Stimulated activated CD8-positive, alpha-beta memory T cell treated with anti-CD3 and anti-CD28 coated beads, Interleukin-15, amount 100 ng/mL, for 4 hours (primary cell): Measurements from ENCODE around the gene RGS8.
"Not testable (repeated sequence)": the region's sequence is repeated elsewhere in the genome, so short reads cannot be mapped to it uniquely, and the experiment has no call there.

Source experiments
- DNase-seq, 2 donors: peaks; one replicate each; pipeline ENCODE4 v3.0.0-alpha.2; 2020; ENCODE audit warnings: low read depth in 2 of 2

Gene RGS8

GRCh38 chr1:182702826-182703524 is 18.6 kb upstream of the RGS8 start:
- no peak for DNase-seq

GRCh38 chr1:182700351-182700709 is 15.9 kb upstream of the RGS8 start:
- DNase-seq: no peak

- DNase-seq: no peak
Measured at GRCh38 chr1:182699393-182700350, 15.3 kb upstream of the RGS8 start.

- DNase-seq: no peak
Measured at GRCh38 chr1:182698971-182699370, 14.6 kb upstream of the RGS8 start.

- DNase-seq: not testable (repeated sequence)
Measured at GRCh38 chr1:182693139-182693538, 8.8 kb upstream of the RGS8 start.

GRCh38 chr1:182690886-182691443 is 6.6 kb upstream of the RGS8 start:
- no peak for DNase-seq

- DNase-seq: no peak
Measured at GRCh38 chr1:182688436-182689205, 4.2 kb upstream of the RGS8 start.

- DNase-seq: no peak
Measured at GRCh38 chr1:182687361-182687760, 3.0 kb upstream of the RGS8 start.

GRCh38 chr1:182686446-182686845 is 2.1 kb upstream of the RGS8 start:
- DNase-seq: no peak

- no peak for DNase-seq
Measured at GRCh38 chr1:182685215-182685614, 828 bp upstream of the RGS8 start.

GRCh38 chr1:182682898-182683501 is 1.4 kb downstream of the RGS8 start:
- no peak for DNase-seq

- DNase-seq: no peak
Measured at GRCh38 chr1:182682406-182682805, 2.0 kb downstream of the RGS8 start.

GRCh38 chr1:182681568-182681912 is 2.8 kb downstream of the RGS8 start:
- DNase-seq: no peak

GRCh38 chr1:182680901-182681567 is 3.4 kb downstream of the RGS8 start:
- DNase-seq: no peak

- DNase-seq: no peak
Measured at GRCh38 chr1:182680408-182680807, 4.0 kb downstream of the RGS8 start.

- no peak for DNase-seq
Measured at GRCh38 chr1:182679684-182680083, 4.7 kb downstream of the RGS8 start.

GRCh38 chr1:182677397-182678098 is 6.8 kb downstream of the RGS8 start:
- no peak for DNase-seq

- DNase-seq: no peak
Measured at GRCh38 chr1:182676274-182676673, 8.1 kb downstream of the RGS8 start.

- no peak for DNase-seq
Measured at GRCh38 chr1:182674346-182675246, 9.8 kb downstream of the RGS8 start.

- DNase-seq: no peak
Measured at GRCh38 chr1:182672487-182672836, 11.9 kb downstream of the RGS8 start.
